Loucy (cell line): Measurements from ENCODE around the gene ALDH1L2.

Experiments used
- H2AFZ ChIP-seq: fragments of 200-600 bp; sonication (generic); 2 replicates; pipeline ENCODE4 v1.6.0; 2016; ENCODE audit warnings: antibody characterized with exemption, mild to moderate bottlenecking, low read length, moderate library complexity
- H3F3A ChIP-seq: fragments of 200-600 bp; 2 replicates; pipeline ENCODE4 v1.6.0; 2016; ENCODE audit warnings: antibody characterized with exemption, low read depth, mild to moderate bottlenecking
- H3K27me3 ChIP-seq: fragments of 200-600 bp; sonication (generic); 2 replicates; pipeline ENCODE4 v1.6.1; 2014; ENCODE audit warnings: low read length, mild to moderate bottlenecking; ENCODE audit not compliant: insufficient read depth, poor library complexity, severe bottlenecking
- H3K36me3 ChIP-seq: fragments of 200-600 bp; sonication (generic); 2 replicates; pipeline ENCODE4 v1.6.1; 2016; ENCODE audit warnings: low read length; ENCODE audit not compliant: insufficient read depth
- H3K4me1 ChIP-seq: fragments of 200-600 bp; sonication (generic); 2 replicates; pipeline ENCODE4 v1.5.1; 2014; ENCODE audit warnings: low read length, mild to moderate bottlenecking; ENCODE audit not compliant: insufficient read depth, poor library complexity, severe bottlenecking
- H3K4me2 ChIP-seq: fragments of 200-600 bp; sonication (generic); 2 replicates; pipeline ENCODE4 v1.6.0; 2014; ENCODE audit warnings: antibody characterized with exemption, low read length, low read depth, mild to moderate bottlenecking; ENCODE audit not compliant: poor library complexity, severe bottlenecking
- H3K4me3 ChIP-seq: fragments of 200-600 bp; sonication (generic); 2 replicates; pipeline ENCODE4 v1.5.1; 2014; ENCODE audit warnings: low read length, mild to moderate bottlenecking, mixed read lengths; ENCODE audit not compliant: poor library complexity, severe bottlenecking
- H3K79me2 ChIP-seq: fragments of 200-600 bp; sonication (generic); 2 replicates; pipeline ENCODE4 v1.6.1; 2014; ENCODE audit warnings: low read length; ENCODE audit not compliant: insufficient read depth
- H3K9ac ChIP-seq: fragments of 200-600 bp; sonication (generic); 2 replicates; pipeline ENCODE4 v1.6.0; 2014; ENCODE audit warnings: mild to moderate bottlenecking, low read depth, low read length, moderate library complexity; ENCODE audit not compliant: poor library complexity, severe bottlenecking
- H3K9me2 ChIP-seq: fragments of 200-600 bp; sonication (generic); replicated peaks from 2 replicates; pipeline ENCODE4 v1.6.1; 2016; ENCODE audit warnings: low read depth, low read length, mixed read lengths
- H3K9me3 ChIP-seq: fragments of 200-600 bp; sonication (generic); 2 replicates; pipeline ENCODE4 v1.6.1; 2014; ENCODE audit warnings: mild to moderate bottlenecking, antibody characterized with exemption, low read length, low read depth; ENCODE audit not compliant: insufficient read depth
- H4K20me1 ChIP-seq: fragments of 200-600 bp; sonication (generic); 2 replicates; pipeline ENCODE4 v1.6.0; 2014; ENCODE audit warnings: antibody characterized with exemption, low read length, mild to moderate bottlenecking; ENCODE audit not compliant: insufficient read depth, poor library complexity, severe bottlenecking
- CTCF ChIP-seq: fragments of 200-600 bp; sonication (generic); conservative IDR thresholded peaks from 2 replicates; pipeline ENCODE4 v1.5.1; 2014; ENCODE audit warnings: mild to moderate bottlenecking, antibody characterized with exemption, low read length
- EZH2phosphoT487 ChIP-seq: fragments of 200-600 bp; IDR thresholded peaks from 2 replicates; pipeline ENCODE4 v1.6.1; 2018; ENCODE audit warnings: antibody characterized with exemption, mild to moderate bottlenecking, moderate library complexity, borderline replicate concordance

Gene ALDH1L2

GRCh38 chr12:105076098-105076497 lies 8.2 kb downstream of the ALDH1L2 start:
- no peaks in the 10 kb centered on the region for H3K36me3 ChIP-seq
- H3K4me1 ChIP-seq = no peaks in the 10 kb centered on the region
- no peak overlapping the region for H2AFZ ChIP-seq
- no peaks in the 10 kb centered on the region for H3K9me3 ChIP-seq
- H3K4me3 ChIP-seq = no peak overlapping the region
- H3K27me3 ChIP-seq = no peaks in the 10 kb centered on the region
- H3K9ac ChIP-seq = no peak overlapping the region
- H3K79me2 ChIP-seq = no peaks in the 10 kb centered on the region
- H3K9me2 ChIP-seq = no peaks in the 10 kb centered on the region
- TF ChIP-seq CTCF (no peak), EZH2phosphoT487 (no peak)
- H3F3A ChIP-seq = no peaks in the 10 kb centered on the region
- H4K20me1 ChIP-seq = no peaks in the 10 kb centered on the region
- H3K4me2 ChIP-seq = no peak overlapping the region

- Histone ChIP-seq H3K4me2 (no peak overlapping the region), H3K36me3 (no peaks in the 10 kb centered on the region), H2AFZ (no peak overlapping the region), H3K9ac (no peak overlapping the region), H3K27me3 (no peaks in the 10 kb centered on the region), H3K4me3 (no peak overlapping the region), H3K9me2 (no peaks in the 10 kb centered on the region), H3K9me3 (no peaks in the 10 kb centered on the region), H3K79me2 (no peaks in the 10 kb centered on the region), H3F3A (no peaks in the 10 kb centered on the region), H4K20me1 (no peaks in the 10 kb centered on the region), H3K4me1 (no peaks in the 10 kb centered on the region)
- TF ChIP-seq EZH2phosphoT487 = no peak
- TF ChIP-seq CTCF = no peak
Measured at GRCh38 chr12:105072888-105073488, 11.3 kb downstream of the ALDH1L2 start.

- Histone ChIP-seq H3K79me2 (no peaks in the 10 kb centered on the region), H2AFZ (no peak overlapping the region), H3K9me3 (no peaks in the 10 kb centered on the region), H3K4me3 (no peak overlapping the region), H3K9ac (no peak overlapping the region), H3F3A (no peaks in the 10 kb centered on the region), H3K27me3 (no peaks in the 10 kb centered on the region), H3K4me2 (no peak overlapping the region), H3K4me1 (no peaks in the 10 kb centered on the region), H3K9me2 (no peaks in the 10 kb centered on the region), H3K36me3 (no peaks in the 10 kb centered on the region), H4K20me1 (no peaks in the 10 kb centered on the region)
- TF ChIP-seq EZH2phosphoT487 = no peak
- TF ChIP-seq CTCF = no peak
Measured at GRCh38 chr12:105071981-105072380, 12.3 kb downstream of the ALDH1L2 start.
